Measurements from ENCODE around the gene ENTREP1. TPM values are rescaled to one million over a fixed set of nuclear protein-coding genes. Genes with fewer than 3 reads are reported as not detected.

The ENTREP1 gene
- total and polyA plus RNA-seq, 2 of the 4 experiments (the other 2 are of a cell fraction) = not detected

DNA sequence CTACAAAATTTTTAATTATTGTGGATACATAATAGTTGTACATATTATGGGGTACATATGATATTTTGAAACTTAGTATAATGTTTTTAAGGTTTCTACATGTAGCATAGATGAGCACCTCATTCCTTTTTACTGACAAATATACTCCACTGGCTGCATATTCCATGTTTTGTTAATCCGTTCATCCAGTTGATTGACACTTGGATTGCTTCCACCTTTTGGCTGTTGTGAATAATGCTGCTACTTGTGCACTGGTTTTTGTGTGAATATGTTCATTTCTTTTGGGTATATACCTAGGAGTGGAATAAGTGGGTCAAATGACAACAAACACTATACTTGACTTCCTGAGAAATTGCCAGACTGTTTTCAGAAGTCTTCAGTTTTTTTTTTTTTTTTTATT lies 2.8 kb upstream of the ENTREP1 start:
- H2BK15ac ChIP-seq (ENCODE audit: low read depth, low read length) = no peak overlapping the region
- H3K4me2 ChIP-seq (ENCODE audit: low read depth, low read length) = no peak overlapping the region
- no peaks in the 10 kb centered on the region for H3K9me1 ChIP-seq (ENCODE audit: insufficient read depth, low read length)
- intact Hi-C loops (cut with micrococcal nuclease) = no loop called here
- no peak overlapping the region for H2AK9ac ChIP-seq (replicated peaks; ENCODE audit: low read depth, low read length, poor library complexity)
- H2BK5ac ChIP-seq (ENCODE audit: low read depth, low read length, poor library complexity, severe bottlenecking) = no peak overlapping the region
- no peak for DNase-seq
- H2AFZ ChIP-seq (replicated peaks; ENCODE audit: low read length, poor library complexity) = no peak overlapping the region
- no peak overlapping the region for H3K4me3 ChIP-seq (ENCODE audit: insufficient read depth, low read depth, low read length)
- POLR2A ChIA-PET (ENCODE audit: unreplicated experiment) = no interaction called here
- H3K27me3 ChIP-seq (ENCODE audit: control insufficient read depth, insufficient read depth, low read length) = peaks cover 60% of the 10 kb centered on the region
- dilution Hi-C loops (cut with HindIII; ENCODE audit: low sequenced_read_pairs, unreplicated experiment) = no loop called here
- CTCF ChIA-PET = interaction anchor here (0.6 kb wide), 2 partner anchors 85 to 1770 kb away, joined by 3 read pairs; no protein-coding TSS in a partner anchor
- WGBS, 2 experiments (ENCODE audit: extremely low coverage in 2 of 2, insufficient read length in 1 of 2) = no CpG with 5 or more reads among the region's 1 CpG
- no peak overlapping the region for H3K56ac ChIP-seq (ENCODE audit: extremely low read depth, insufficient read depth, low read length)
- H2AK5ac ChIP-seq (ENCODE audit: low read depth, low read length) = no peak overlapping the region
- H3K4me1 ChIP-seq (ENCODE audit: control insufficient read depth, insufficient read depth, low read length) = no peaks in the 10 kb centered on the region
- H3K27ac ChIP-seq (ENCODE audit: insufficient read depth, low read length) = no peak overlapping the region
- no peak overlapping the region for H2BK20ac ChIP-seq (ENCODE audit: low read depth, low read length)
- H4K91ac ChIP-seq (ENCODE audit: insufficient read depth, low read depth, low read length) = no peak overlapping the region
- no peak for ATAC-seq (ENCODE audit: low read depth)
- in situ Hi-C loops (cut with MboI; ENCODE audit: low sequenced_read_pairs) = no loop called here
- no peak overlapping the region for H3K18ac ChIP-seq (ENCODE audit: low read depth, low read length)
- no peaks in the 10 kb centered on the region for H4K20me1 ChIP-seq (ENCODE audit: insufficient read depth, low read length)
- H3K36me3 ChIP-seq (ENCODE audit: control insufficient read depth, insufficient read depth, low read length) = no peaks in the 10 kb centered on the region
- no peak overlapping the region for H2BK120ac ChIP-seq (ENCODE audit: low read depth, low read length)
- H3K23ac ChIP-seq (ENCODE audit: low read depth, low read length) = no peak overlapping the region
- no peaks in the 10 kb centered on the region for H3K9me3 ChIP-seq (ENCODE audit: control insufficient read depth, insufficient read depth, low read length)
- H4K5ac ChIP-seq (ENCODE audit: low read depth, low read length) = no peak overlapping the region
- BruUV-seq (replicated peaks) = no TSS peak
- H3K14ac ChIP-seq (replicated peaks; ENCODE audit: low read depth, low read length) = no peak overlapping the region
- no peak overlapping the region for H4K8ac ChIP-seq (ENCODE audit: low read depth in 2 of 2, low read length in 2 of 2)
- no peak overlapping the region for H3K4ac ChIP-seq (ENCODE audit: low read depth, low read length)
- H3K79me1 ChIP-seq (ENCODE audit: low read depth in 1 of 2, low read length in 2 of 2) = no peaks in the 10 kb centered on the region
- no peak overlapping the region for H3K9ac ChIP-seq (ENCODE audit: low read depth, low read length)
- TF ChIP-seq CEBPB (IDR thresholded peaks at IDR 0.05; ENCODE audit: low read depth, low read length) = no peak
- no peak for TF ChIP-seq BHLHE40 (IDR thresholded peaks at IDR 0.05; ENCODE audit: low read depth, low read length)
- no peak for TF ChIP-seq NFE2L2 (IDR thresholded peaks at IDR 0.05; ENCODE audit: low read depth, low read length)
- TF ChIP-seq ELK1 (IDR thresholded peaks at IDR 0.05; ENCODE audit: borderline replicate concordance, low read depth, low read length) = no peak
- TF ChIP-seq SMC3 (IDR thresholded peaks at IDR 0.05; ENCODE audit: low read depth, low read length) = no peak
- no peak for TF ChIP-seq CHD1 (IDR thresholded peaks at IDR 0.05; ENCODE audit: low read depth, low read length)
- TF ChIP-seq, protein P1, sequence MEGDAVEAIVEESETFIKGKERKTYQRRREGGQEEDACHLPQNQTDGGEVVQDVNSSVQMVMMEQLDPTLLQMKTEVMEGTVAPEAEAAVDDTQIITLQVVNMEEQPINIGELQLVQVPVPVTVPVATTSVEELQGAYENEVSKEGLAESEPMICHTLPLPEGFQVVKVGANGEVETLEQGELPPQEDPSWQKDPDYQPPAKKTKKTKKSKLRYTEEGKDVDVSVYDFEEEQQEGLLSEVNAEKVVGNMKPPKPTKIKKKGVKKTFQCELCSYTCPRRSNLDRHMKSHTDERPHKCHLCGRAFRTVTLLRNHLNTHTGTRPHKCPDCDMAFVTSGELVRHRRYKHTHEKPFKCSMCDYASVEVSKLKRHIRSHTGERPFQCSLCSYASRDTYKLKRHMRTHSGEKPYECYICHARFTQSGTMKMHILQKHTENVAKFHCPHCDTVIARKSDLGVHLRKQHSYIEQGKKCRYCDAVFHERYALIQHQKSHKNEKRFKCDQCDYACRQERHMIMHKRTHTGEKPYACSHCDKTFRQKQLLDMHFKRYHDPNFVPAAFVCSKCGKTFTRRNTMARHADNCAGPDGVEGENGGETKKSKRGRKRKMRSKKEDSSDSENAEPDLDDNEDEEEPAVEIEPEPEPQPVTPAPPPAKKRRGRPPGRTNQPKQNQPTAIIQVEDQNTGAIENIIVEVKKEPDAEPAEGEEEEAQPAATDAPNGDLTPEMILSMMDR (conservative IDR thresholded peaks at IDR 0.05; ENCODE audit: low read depth, low read length) = no peak
- no peak for TF ChIP-seq POLR2A (IDR thresholded peaks at IDR 0.05; ENCODE audit: low read depth, low read length)
- TF ChIP-seq MAZ (IDR thresholded peaks at IDR 0.05; ENCODE audit: borderline replicate concordance, low read depth, low read length) = no peak
- TF ChIP-seq MXI1 (IDR thresholded peaks at IDR 0.05; ENCODE audit: borderline replicate concordance, low read depth, low read length) = no peak
- no peak for TF ChIP-seq RCOR1 (IDR thresholded peaks at IDR 0.05; ENCODE audit: insufficient replicate concordance, low read length)

All from IMR-90 (cell line).